Esophagus mucosa (tissue), 1 donor: Measurements from ENCODE around the gene TMEM59. TPM values are rescaled to one million over a fixed set of nuclear protein-coding genes. Genes with fewer than 3 reads are reported as not detected.
"Not testable (repeated sequence)": the region's sequence is repeated elsewhere in the genome, so short reads cannot be mapped to it uniquely, and the experiment has no call there.

Experiments
- ATAC-seq: fragments of 200-7000 bp; cut with Tn5 transposase; one replicate; pipeline ENCODE4 v1.9.1; 2020
- total RNA-seq: library from RNA; stranded (reverse); gene quantifications from one replicate; pipeline ENCODE4 v1.2.4, GENCODE V29; 2023
- donor health status: DM: yes; HTN: yes; CAD: no.

TMEM59 gene
- total RNA-seq, 1 donor from 2014 or later, result 255 TPM

DNA sequence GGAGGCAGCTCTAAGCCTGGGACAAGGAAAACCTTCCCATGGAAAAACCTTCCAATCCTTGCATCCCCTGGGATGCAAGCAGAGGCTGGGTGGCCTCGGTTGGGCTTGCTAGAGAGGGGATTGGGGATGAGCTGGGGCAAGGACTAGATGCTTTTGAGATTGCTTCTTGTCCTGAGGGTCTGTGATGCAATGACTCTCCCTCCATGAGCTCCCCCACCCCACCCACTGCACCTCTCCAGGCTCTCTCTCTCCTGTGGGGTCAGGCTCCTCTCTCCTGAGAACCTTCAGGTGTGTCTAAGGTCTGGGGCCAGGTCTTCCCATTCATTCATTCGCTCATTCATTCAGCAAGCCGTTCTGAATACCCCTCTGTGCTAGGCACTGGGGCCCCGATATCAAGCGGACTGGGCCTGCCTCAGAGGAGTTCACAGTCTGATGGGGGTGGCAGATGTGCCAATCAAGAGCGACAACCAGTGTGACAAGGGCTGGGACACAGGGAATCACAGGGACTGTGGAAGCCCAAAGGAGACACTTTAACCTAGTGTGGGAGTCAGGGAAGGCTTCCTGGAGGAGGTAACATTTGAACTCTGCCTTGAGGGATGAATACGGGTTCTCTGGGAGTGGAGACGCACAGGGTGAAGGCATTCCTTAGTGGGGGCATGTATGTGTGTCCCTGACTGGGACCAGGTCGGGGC, 41.5 kb downstream of the TMEM59 start:
- no peak for ATAC-seq

DNA sequence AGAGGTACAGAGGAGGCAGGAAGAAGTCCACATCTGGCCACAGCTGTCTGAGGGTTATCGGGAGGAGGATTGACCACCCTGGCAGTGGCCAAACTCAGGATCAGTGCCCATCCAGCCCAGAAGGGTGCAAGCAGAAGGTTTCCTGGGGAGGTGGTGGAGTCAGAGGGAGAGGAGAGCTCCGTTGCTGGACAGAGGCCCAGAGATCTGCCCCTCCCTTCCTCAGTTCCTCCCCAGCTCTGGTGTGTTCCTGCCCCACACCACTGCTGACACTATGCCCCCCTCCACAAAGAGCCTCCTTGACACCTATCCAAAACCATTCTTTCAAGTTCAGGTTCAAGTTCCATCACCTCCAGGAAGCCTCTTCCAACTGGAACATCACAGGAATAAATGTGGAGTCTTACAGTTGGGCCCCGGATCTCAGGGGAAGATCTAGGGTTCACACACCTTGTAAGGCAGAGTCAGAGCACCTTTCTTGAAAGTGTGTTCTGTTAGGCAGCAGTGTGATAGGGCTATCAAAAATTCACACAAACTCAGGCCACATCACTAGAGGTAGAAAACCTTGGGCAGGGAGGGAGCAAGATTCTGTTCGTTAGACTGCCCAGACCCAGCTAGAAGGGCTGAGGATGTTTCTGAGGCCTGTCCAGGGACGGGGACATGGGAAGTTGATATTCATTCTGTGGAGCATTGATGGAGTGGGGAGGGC, 42.4 kb downstream of the TMEM59 start:
- no peak for ATAC-seq

DNA sequence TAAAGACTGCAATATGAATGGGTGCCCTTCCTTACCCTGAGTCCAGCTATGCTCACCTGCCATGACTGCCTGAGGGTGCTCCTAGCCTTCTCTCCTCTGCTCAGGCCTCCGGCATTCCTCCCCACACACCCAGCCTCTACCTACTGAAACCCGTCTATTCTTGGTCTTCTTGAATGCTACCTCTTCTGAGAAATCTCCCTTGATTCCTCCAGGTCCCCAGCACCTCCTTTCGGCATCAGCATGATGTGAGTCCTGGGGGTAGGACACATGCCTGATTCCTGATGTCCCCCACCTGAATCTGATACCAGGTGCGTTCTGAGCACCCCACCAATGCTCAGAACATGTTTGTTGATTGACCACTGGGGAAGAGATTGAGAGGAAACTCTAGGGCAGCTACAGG, 43.6 kb downstream of the TMEM59 start:
- ATAC-seq, result no peak

DNA sequence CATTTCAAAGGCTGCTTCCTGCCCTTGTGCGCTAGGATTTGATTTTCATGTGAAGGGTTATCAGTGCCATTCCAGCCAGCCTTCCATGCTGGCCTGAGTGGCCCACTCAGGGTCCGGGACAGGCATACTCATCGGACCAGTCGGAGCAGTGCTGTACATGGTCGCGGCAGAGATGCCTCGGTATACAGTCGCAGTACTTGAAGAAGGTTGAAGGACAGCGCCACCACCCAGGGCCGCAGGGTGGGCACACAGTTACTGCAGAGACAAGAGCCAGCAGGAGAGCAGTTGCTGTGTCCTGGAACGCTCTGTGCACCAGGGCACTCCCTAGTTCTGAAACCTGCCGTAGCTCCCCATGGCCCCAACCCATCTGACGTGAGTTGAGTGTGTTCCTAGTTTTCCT, 44.1 kb downstream of the TMEM59 start:
- ATAC-seq, result no peak

DNA sequence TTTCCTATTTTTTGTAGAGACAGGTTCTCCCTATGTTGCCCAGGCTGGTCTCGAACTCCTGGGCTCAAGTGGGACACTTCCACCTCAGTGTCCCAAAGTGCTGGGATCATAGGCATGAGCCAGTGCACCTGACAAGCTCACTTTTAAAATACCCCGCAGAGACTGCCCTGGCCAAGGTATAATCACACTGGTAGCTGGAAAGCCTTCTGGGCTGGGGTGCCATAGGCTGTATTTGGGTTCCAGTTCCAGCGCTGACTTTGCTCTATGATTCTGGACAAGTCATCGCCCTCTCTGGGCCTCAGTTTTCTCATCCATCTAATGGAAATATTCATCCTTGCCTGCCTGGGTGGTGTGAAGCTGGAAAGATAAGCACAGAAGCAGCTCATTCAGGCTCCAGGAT, 45.4 kb downstream of the TMEM59 start:
- no peak for ATAC-seq

DNA sequence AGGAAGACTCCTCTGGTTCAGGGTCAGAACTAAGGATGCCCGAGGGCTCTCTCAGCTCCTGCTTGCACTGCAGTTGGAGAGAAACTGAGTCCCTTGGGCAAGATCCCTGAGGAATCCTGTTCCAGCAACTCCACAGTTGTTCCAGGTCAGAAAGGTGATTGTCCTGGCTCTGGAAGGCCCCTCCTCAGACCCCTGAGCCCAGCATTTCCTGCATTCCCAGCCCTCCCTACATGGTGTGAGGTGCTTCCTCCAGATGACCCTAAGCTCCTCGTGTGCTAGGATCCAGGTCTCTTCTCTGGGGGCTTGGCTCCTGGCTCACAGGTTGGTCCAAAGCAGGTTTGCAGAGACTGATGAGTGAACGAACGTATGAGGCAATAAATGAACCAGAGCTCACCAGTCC, 46.5 kb downstream of the TMEM59 start:
- ATAC-seq, result no peak

DNA sequence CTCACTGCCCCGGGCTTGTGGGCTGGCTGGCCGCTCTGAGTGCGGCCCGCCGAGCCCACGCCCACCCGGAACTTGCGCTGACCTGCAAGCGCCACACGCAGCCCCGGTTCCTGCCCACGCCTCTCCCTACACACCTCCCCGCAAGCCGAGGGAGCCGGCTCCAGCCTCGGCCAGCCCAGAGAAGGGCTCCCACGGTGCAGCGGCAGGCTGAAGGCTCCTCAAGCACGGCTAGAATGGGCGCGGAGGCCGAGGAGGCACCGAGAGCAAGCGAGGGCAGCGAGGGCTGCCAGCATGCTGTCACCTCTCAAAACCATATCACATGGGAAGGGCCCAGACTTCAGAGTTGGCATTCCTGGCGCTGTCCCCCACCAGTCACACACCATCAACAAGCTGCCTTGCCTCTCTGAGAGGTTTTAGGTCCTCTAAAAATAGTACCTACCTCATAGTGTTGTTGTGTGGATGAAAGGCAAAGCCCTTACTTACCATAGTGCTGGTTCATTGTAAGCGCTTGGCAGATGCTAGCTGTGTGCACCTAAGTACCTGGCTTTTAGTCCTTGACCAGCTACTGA, 48.4 kb downstream of the TMEM59 start:
- ATAC-seq, result no peak

DNA sequence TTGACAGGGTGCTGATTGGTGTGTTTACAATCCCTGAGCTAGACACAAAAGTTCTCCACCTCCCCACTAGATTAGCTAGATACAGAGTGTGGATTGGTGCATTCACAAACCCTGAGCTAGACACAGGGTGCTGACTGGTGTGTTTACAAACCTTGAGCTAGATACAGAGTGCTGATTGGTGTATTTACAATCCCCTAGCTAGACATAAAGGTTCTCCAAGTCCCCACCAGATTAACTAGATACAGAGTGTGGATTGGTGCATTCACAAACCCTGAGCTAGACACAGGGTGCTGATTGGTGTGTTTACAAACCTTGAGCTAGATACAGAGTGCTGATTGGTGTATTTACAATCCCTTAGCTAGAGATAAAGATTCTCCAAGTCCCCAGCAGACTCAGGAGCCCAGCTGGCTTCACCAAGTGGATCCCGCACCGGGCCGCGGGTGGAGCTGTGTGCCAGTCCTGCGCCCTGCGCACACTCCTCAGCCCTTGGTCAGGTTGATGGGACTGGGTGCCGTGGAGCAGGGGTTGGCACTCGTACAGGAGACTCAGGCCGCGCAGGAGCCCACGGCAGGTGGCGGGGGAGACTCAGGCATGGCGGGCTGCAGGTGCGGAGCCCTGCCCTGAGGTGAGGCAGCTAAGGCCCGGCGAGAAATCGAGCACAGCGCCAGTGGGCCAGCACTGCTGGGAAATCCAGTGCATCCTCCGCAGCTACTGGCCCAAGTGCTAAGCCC, 49.1 kb downstream of the TMEM59 start:
- not testable (repeated sequence) for ATAC-seq

DNA sequence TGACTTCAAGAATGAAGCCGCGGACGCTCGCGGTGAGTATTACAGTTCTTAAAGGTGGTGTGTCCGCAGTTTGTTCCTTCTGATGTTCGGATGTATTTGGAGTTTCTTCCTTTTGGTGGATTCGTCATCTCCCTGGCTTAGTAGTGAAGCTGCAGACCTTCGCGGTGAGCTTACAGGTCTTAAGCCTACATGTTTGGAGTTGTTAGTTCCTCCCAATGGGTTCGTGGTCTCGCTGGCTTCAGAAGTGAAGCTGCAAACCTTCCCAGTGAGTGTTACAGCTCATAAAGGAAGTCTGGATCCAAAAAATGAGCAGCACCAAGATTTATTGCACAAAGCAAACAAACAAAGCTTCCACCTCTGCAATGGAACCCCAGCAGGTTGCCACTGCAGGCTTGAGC, 49.8 kb downstream of the TMEM59 start:
- ATAC-seq, result peak; percentile 68

DNA sequence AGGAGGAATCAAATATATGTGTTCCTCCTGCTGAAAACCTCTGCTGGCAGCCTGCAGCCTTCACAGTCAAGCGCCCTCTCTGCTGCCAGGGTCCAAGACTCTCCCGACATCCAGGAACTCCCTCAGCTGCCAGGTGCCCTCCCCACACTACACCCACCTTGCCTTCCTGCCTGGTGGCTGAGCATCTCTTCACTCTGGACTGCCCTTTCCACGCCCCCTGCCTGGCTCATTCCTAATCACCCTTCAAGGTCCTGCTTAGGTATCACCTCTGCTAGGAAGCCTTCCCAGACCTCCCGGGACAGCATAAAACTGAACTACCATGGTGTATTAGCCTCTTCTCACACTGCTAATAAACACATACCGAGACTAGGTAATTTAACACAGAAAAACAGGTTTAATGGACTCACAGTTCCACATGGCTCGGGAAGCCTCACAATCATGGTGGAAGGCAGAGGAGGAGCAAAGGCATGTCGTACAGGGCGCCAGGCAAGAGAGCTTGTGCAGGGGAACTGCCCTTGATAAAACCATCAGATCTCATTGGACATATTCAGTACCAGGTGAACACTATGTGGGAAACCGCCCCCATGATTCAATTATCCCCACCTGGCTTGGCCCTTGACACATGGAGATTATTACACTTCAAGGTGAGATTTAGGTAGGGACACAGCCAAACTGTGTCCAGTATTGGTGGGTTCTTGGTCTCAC, 50.3 kb downstream of the TMEM59 start:
- no peak for ATAC-seq

DNA sequence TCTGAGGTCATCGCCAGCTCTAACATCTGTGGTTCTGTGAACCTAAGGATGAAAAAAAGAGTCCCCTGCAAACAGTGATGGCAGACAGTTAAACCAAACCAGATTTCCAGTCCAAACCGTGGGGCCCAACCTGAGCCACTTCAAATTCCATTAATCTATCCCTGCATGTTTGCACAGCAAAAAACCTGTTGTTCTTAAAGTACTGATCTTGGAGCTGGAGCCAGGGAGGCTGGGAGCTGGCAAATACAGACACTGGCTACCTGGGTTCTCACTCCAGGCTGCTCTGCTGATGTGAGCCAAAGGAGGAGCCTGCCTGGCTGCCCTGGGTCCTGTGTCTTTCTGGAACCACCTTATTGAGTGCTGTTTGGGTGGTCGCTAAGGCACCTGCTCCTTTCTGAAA, 51.4 kb downstream of the TMEM59 start:
- ATAC-seq, result no peak

DNA sequence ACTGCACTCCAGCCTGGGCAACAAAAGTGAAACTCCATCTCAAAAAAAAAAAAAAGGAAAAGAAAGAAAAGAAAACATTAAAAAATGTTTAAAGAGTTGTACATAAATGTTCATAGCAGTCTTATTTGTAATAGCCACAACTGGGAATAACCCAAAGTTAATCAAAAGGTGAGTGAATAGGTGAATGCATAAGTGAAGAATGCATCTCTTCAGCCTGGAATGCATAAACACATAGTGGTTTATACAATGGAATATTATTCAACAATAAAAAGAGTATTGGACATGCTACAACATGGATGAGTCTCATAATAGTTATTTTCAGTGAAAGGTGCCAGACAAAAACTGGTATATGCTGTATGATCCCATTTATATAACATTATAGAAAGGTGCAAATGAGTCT, 53.1 kb downstream of the TMEM59 start:
- no peak for ATAC-seq

DNA sequence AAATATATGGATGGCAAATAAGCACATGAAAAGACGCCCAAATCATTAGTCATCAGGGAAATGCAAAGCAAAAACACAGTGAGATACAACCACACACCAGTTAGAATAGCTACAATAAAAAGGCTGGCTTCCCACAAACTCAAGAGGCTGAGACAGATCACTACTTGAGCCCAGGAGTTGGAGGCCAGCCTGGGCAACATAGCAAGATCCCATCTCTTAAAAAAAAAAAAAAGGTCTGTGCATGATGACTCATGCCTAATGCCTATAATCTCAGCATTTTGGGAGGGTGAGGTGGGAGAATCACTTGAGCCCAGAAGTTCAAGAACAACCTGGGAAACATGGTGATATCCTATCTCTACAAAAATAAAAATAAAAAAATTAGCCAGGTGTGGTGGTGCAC, 54.8 kb downstream of the TMEM59 start:
- no peak for ATAC-seq

DNA sequence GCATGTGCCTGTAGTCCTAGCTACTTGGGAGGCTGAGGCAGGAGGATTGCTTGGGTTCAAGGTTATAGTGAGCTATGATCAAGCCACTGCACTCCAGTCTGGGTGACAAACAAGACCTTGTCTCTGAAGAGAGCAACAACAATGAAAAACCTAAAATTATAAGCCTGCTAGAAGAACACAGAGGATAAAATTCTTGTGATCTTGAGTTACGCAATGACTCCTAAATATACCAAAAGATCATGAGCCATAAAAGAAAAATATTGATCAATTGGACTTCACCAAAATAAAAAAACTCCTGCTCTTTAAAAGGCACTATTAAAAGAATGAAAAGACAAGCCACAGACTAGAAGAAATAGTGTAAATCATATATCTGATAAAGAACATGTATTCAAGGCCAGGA, 57.3 kb downstream of the TMEM59 start:
- no peak for ATAC-seq

DNA sequence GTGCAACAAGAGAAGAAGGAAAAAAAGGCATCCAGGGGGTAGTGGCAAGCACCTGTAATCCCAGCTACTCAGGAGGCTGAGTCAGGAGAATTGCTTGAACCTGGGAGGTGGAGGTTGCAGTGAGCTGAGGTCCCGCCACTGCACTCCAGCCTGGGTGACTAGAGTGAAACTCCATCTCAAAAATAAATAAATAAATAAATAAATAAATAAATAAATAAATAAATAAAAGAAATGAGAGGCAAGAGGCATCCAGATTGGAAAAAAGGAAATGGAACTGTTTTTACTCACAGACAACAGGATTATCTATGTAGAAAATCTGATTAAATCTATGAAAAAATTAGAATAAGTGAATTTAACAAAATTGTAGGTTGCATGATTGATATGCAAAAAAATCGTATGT, 58.5 kb downstream of the TMEM59 start:
- ATAC-seq, result not testable (repeated sequence)

DNA sequence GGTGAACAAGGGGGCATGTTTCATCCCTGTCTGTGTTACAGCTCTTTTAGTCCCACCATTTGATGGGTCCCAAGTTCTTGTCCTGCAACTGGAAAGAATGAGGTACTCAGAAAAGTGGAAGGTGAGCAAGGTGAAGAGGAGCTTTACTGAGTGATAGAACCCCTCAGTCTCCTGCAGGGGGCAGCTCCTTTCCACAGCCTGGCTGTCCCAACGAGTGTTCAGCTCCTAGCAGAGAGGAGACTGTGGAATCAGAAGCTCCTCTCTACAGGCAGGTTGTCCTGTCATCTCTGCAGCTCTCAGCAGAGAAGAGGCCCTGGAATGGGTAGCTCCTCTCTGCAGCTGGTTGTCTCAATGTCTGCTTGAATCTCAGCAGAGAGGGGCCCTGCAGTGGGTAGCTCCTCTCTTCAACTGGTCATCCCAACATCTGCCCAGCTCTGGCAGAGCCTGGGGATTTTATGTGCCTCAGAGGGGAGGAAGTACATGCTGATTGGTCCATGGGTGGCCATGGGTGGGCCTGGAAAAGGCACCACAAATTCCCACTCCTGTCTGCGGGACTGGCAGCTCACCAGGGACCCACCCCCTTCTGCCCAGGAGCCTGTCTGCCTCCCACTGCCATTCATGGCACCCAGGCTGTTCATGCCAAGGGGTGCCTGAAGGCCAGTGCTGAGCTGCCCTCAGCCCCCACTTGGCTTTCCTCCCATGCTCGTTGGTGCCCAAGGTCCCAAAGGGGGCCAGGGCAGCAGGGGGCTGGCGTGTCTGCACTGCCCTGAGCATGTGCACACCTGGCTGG, 60.7 kb downstream of the TMEM59 start:
- ATAC-seq, result peak; percentile 60

DNA sequence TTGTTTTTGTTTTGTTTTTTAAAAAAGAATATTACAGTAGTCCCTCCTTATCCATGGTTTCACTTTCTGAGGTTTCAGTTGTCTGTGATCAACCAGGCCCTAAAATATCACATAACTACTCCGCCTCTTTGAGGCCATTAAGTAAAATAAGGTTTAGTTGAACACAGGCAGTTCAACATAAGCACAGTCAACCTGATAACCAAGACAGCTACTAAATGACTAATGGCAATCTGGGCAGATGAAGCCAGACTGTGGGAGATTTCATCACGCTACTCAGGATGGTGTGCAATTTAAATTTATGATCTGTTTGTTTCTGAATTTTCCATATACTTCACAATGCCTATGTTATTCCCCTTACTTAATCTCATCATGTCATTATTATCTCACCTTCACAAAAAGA, 65.1 kb downstream of the TMEM59 start:
- no peak for ATAC-seq

DNA sequence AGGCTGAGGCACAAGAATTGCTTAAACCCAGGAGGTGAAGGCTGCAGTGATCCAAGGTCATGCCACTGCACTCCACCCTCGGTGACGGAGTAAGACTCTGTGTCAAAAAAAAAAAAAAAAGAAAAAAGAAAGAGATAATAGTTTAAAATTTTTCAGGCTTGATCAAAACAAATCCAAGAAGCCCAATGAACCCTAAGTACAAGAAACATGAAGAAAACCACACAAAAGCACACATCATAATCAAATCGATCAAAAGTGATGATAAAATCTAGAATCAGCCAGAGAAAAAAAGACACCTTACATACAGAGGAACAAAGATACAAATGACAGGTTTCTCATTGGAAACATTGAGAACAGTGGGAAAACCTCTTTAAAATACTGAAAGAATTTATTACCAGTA, 66.5 kb downstream of the TMEM59 start:
- ATAC-seq, result no peak

DNA sequence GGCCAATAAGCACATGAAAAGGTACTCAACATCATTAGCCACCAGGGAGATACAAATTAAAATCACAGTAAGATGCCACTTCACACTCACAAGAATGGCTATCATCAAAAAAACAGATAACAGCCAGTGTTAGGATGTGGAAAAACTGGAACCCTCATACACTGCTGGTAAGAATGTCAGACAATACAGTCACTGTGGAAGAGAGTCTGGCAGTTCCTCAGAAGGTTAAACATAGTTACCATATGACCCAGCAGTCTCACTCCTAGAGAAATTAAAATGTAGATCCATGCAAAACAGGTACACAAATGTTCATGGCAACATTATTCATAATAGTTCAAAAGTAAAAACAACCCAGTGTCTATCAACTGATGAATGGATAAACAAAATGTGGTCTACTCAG, 68.3 kb downstream of the TMEM59 start:
- no peak for ATAC-seq

DNA sequence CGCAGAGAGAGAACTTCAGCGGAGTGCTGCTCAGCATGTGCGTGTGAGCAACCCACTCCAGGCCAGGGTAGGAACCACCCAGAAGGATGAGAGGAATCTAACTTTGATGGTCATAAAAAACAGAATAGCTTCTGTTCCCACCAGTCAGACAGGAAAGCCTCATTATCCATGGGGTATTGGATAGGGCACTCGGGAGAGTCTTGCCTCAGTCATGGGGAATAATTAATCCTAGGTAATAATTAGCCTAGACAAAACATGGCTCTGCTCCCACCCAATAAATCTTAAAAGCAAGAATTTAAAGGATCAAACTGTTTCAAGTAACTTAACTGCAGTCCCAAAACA, 70.3 kb downstream of the TMEM59 start:
- no peak for ATAC-seq

DNA sequence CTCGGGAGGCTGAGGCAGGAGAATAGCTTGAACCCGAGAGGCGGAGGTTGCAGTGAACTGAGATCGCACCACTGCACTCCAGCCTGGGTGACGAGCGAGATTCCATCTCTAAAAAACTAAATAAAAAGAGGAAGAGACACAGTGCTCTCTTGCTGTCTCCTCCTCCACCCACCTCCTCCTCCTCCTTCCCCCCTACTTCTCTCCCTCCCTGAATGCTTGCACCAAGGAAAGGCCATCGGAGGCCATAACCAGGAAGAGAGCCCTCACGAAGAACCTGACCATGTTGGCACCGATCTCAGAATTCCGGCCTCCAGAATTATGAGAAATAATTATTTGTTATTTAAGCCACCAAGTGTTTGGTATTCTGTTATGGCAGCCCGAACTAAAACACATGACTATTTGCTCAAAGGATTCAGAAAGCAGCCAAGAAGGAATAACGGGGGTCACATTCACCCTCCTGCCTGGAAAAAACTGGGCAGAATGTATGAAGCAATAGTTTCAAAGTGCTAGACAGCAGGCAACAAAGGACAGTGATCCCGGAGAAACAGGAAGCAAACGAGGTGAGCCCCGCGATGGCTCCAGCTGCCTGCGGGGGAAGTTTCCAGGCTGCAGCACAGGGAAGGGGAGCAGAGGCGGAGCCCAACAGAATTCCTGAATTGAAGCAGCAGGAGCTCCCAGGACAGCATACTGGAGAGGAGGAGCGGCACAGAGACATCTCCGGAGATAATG, 70.8 kb downstream of the TMEM59 start:
- no peak for ATAC-seq
